Measurements from ENCODE around the gene PCDHGC4.

PCDHGC4 gene

GRCh38 chr5:141532726-141533125, 47.9 kb downstream of the PCDHGC4 start:
- no peak for DNase-seq

DNA sequence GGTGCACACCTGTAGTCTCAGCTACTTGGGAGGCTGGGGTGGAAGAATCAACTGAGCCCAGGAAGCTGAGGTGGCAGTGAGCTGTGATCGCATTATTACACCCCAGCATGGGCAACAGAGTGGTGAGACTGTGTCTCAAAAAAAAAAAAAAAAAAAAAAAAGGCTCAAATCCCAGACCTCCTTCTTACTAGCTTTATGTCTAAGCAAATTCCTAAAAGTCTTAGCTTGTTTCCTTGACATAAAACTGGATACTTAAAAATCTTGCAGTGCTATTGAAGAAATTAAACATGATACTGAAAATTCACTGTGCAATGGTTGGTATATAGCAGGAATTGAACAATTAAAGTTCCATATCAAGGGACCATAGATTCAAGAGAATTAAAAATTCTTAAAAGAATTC, 49.1 kb downstream of the PCDHGC4 start:
- no peak for DNase-seq

GRCh38 chr5:141534492-141535213, 49.8 kb downstream of the PCDHGC4 start:
- DNase-seq: no peak
